Measurements from ENCODE around the gene HMX3.

HMX3 gene

GRCh38 chr10:123142701-123143161 lies 7.0 kb downstream of the HMX3 start:
- no peaks in the 10 kb centered on the region for H4K20me1 ChIP-seq (ENCODE audit: insufficient read depth)
- no peaks in the 10 kb centered on the region for H3K36me3 ChIP-seq (ENCODE audit: insufficient read depth)
- H3K27me3 ChIP-seq (ENCODE audit: insufficient read depth, low read depth) = no peaks in the 10 kb centered on the region
- no peaks in the 10 kb centered on the region for H3K79me2 ChIP-seq (ENCODE audit: insufficient read depth, low read depth)
- H3K4me2 ChIP-seq = no peak overlapping the region
- no peak overlapping the region for H3K27ac ChIP-seq
- no peaks in the 10 kb centered on the region for H3K4me1 ChIP-seq (ENCODE audit: low read depth, poor library complexity, severe bottlenecking)
- no peak overlapping the region for H2AFZ ChIP-seq (ENCODE audit: low read depth)
- no peak overlapping the region for H3K4me3 ChIP-seq (IDR thresholded peaks at IDR 0.05; ENCODE audit: insufficient read depth, low read depth, low read length)
- no peak overlapping the region for H3K9ac ChIP-seq
- no peak for TF ChIP-seq CTCF (conservative IDR thresholded peaks at IDR 0.05; ENCODE audit: low read depth, low read length)

- H3K36me3 ChIP-seq (ENCODE audit: insufficient read depth) = no peaks in the 10 kb centered on the region
- H3K4me2 ChIP-seq = no peak overlapping the region
- no peaks in the 10 kb centered on the region for H4K20me1 ChIP-seq (ENCODE audit: insufficient read depth)
- H3K27ac ChIP-seq = no peak overlapping the region
- H3K4me1 ChIP-seq (ENCODE audit: low read depth, poor library complexity, severe bottlenecking) = no peaks in the 10 kb centered on the region
- H3K9ac ChIP-seq = no peak overlapping the region
- H3K79me2 ChIP-seq (ENCODE audit: insufficient read depth, low read depth) = no peaks in the 10 kb centered on the region
- no peaks in the 10 kb centered on the region for H3K27me3 ChIP-seq (ENCODE audit: insufficient read depth, low read depth)
- H2AFZ ChIP-seq (ENCODE audit: low read depth) = no peak overlapping the region
- no peak for TF ChIP-seq CTCF (conservative IDR thresholded peaks at IDR 0.05; ENCODE audit: low read depth, low read length)
- H3K4me3 ChIP-seq (IDR thresholded peaks at IDR 0.05; ENCODE audit: insufficient read depth, low read depth, low read length) = no peak overlapping the region
These were observed 7.5 kb downstream of the HMX3 start for GRCh38 chr10:123143162-123143824.

- H3K9ac ChIP-seq = no peak overlapping the region
- no peaks in the 10 kb centered on the region for H3K27me3 ChIP-seq (ENCODE audit: insufficient read depth, low read depth)
- H3K27ac ChIP-seq = no peak overlapping the region
- H4K20me1 ChIP-seq (ENCODE audit: insufficient read depth) = no peaks in the 10 kb centered on the region
- H2AFZ ChIP-seq (ENCODE audit: low read depth) = no peak overlapping the region
- no peaks in the 10 kb centered on the region for H3K79me2 ChIP-seq (ENCODE audit: insufficient read depth, low read depth)
- no peaks in the 10 kb centered on the region for H3K36me3 ChIP-seq (ENCODE audit: insufficient read depth)
- no peaks in the 10 kb centered on the region for H3K4me1 ChIP-seq (ENCODE audit: low read depth, poor library complexity, severe bottlenecking)
- no peak overlapping the region for H3K4me2 ChIP-seq
- TF ChIP-seq CTCF (conservative IDR thresholded peaks at IDR 0.05; ENCODE audit: low read depth, low read length) = no peak
- no peak overlapping the region for H3K4me3 ChIP-seq (IDR thresholded peaks at IDR 0.05; ENCODE audit: insufficient read depth, low read depth, low read length)
These were observed 8.0 kb downstream of the HMX3 start for GRCh38 chr10:123143825-123144168.

GRCh38 chr10:123144697-123145541 lies 9.1 kb downstream of the HMX3 start:
- Histone ChIP-seq H3K27me3 (ENCODE audit: insufficient read depth, low read depth) (no peaks in the 10 kb centered on the region), H3K27ac (no peak overlapping the region), H3K4me1 (ENCODE audit: low read depth, poor library complexity, severe bottlenecking) (no peaks in the 10 kb centered on the region), H4K20me1 (ENCODE audit: insufficient read depth) (no peaks in the 10 kb centered on the region), H2AFZ (ENCODE audit: low read depth) (no peak overlapping the region), H3K36me3 (ENCODE audit: insufficient read depth) (no peaks in the 10 kb centered on the region), H3K4me3 (IDR thresholded peaks at IDR 0.05; ENCODE audit: insufficient read depth, low read depth, low read length) (no peak overlapping the region), H3K9ac (no peak overlapping the region), H3K4me2 (no peak overlapping the region), H3K79me2 (ENCODE audit: insufficient read depth, low read depth) (no peaks in the 10 kb centered on the region)
- TF ChIP-seq CTCF (conservative IDR thresholded peaks at IDR 0.05; ENCODE audit: low read depth, low read length) = no peak
